HuH-7 (cell line): ENCODE results near the gene ZNF888.
"Not testable (repeated sequence)": the region's sequence is repeated elsewhere in the genome, so short reads cannot be mapped to it uniquely, and the experiment has no call there.

Source experiments
- DNase-seq: peaks from one replicate; pipeline ENCODE4 v3.0.0; 2011; ENCODE audit warnings: low spot score

The ZNF888 gene

GRCh38 chr19:52922841-52923777 lies at the start of gene ZNF888:
Gene ZNF888, minus strand, starts transcription at chr19:52923428. Its CDS starts 5,555 bp downstream, at chr19:52917873.
- peak; percentile 64 for DNase-seq

- DNase-seq, result no peak
Measured at GRCh38 chr19:52967772-52968171, 44.5 kb upstream of the ZNF888 start.

GRCh38 chr19:52963247-52963618 lies 40.0 kb upstream of the ZNF888 start:
- no peak for DNase-seq

- DNase-seq, result peak; percentile 84
Measured at GRCh38 chr19:52962394-52963246, 39.4 kb upstream of the ZNF888 start, which contains the start of gene ZNF816. Gene ZNF816, minus strand, starts transcription at chr19:52962881. Its CDS starts 6,792 bp downstream, at chr19:52956089.

- no peak for DNase-seq
Measured at GRCh38 chr19:52961981-52962380, 38.8 kb upstream of the ZNF888 start.

- no peak for DNase-seq
Measured at GRCh38 chr19:52959613-52960295, 36.5 kb upstream of the ZNF888 start.

- no peak for DNase-seq
Measured at GRCh38 chr19:52957591-52957990, 34.4 kb upstream of the ZNF888 start.

GRCh38 chr19:52956917-52957316 lies 33.7 kb upstream of the ZNF888 start:
- DNase-seq, result no peak

GRCh38 chr19:52949422-52949821 lies 26.2 kb upstream of the ZNF888 start:
- DNase-seq, result no peak

- no peak for DNase-seq
Measured at GRCh38 chr19:52948025-52948770, 25.0 kb upstream of the ZNF888 start.

GRCh38 chr19:52946322-52947310 lies 23.4 kb upstream of the ZNF888 start:
- DNase-seq, result no peak

GRCh38 chr19:52945652-52946321 lies 22.6 kb upstream of the ZNF888 start:
- no peak for DNase-seq

GRCh38 chr19:52944703-52945493 lies 21.7 kb upstream of the ZNF888 start:
- DNase-seq, result not testable (repeated sequence)

- no peak for DNase-seq
Measured at GRCh38 chr19:52943884-52944643, 20.8 kb upstream of the ZNF888 start.

- no peak for DNase-seq
Measured at GRCh38 chr19:52943134-52943883, 20.1 kb upstream of the ZNF888 start.

- DNase-seq, result peak; percentile 63
Measured at GRCh38 chr19:52942386-52943133, 19.3 kb upstream of the ZNF888 start.
